CD8-positive, alpha-beta memory T cell (primary cell): ENCODE measurements around the gene IL10RB. TPM values are rescaled to one million over a fixed set of nuclear protein-coding genes. Genes with fewer than 3 reads are reported as not detected.

ENCODE experiments used
- CTCF ChIA-PET: fragments of 350-600 bp; sonication (Branson Sonifier 250); formaldehyde crosslinking; loops from one replicate; lab custom pipeline; 2021; ENCODE audit warnings: antibody characterized with exemption; lab: Charles Lee
- POLR2A ChIA-PET: fragments of 350-600 bp; sonication (Branson Sonifier 250); formaldehyde crosslinking; loops from one replicate; lab custom pipeline; 2021; ENCODE audit warnings: antibody characterized with exemption; lab: Charles Lee
- DNase-seq, 5 donors: peaks; one replicate each; pipeline versions ENCODE4 v3.0.0 to v3.0.0-alpha.2; 2020 to 2022; ENCODE audit warnings: mixed read lengths in 1 of 5
- H3K27ac ChIP-seq: one replicate; pipeline ENCODE4 v1.7.0; 2013; ENCODE audit warnings: low read depth, mild to moderate bottlenecking, low read length, moderate library complexity
- H3K27me3 ChIP-seq: 2 replicates; pipeline ENCODE4 v1.7.0; 2013; ENCODE audit warnings: low read length, mild to moderate bottlenecking; ENCODE audit not compliant: insufficient read depth, poor library complexity, severe bottlenecking
- H3K36me3 ChIP-seq: 2 replicates; pipeline ENCODE4 v1.7.0; 2013; ENCODE audit warnings: mild to moderate bottlenecking, low read length, moderate library complexity; ENCODE audit not compliant: insufficient read depth
- H3K4me1 ChIP-seq: 2 replicates; pipeline ENCODE4 v1.7.0; 2013; ENCODE audit warnings: mild to moderate bottlenecking, low read length, moderate library complexity; ENCODE audit not compliant: insufficient read depth
- H3K4me3 ChIP-seq: 2 replicates; pipeline ENCODE4 v1.7.0; 2013; ENCODE audit warnings: mild to moderate bottlenecking, low read length
- H3K9me3 ChIP-seq: 2 replicates; pipeline ENCODE4 v1.7.0; 2013; ENCODE audit warnings: mild to moderate bottlenecking, low read length
- H3K27ac Mint-ChIP-seq, 8 donors: one replicate each; pipeline ENCODE4 v1.8.0; 2020 to 2021; ENCODE audit warnings: mixed read lengths in 8 of 8, mild to moderate bottlenecking in 6 of 8, inconsistent platforms in 3 of 8, moderate library complexity in 3 of 8
- H3K27me3 Mint-ChIP-seq, 2 donors: one replicate each; pipeline ENCODE4 v1.8.0; 2020 to 2021; ENCODE audit warnings: mixed read lengths in 2 of 2, mild to moderate bottlenecking in 1 of 2, moderate library complexity in 1 of 2
- H3K36me3 Mint-ChIP-seq, 3 donors: one replicate each; pipeline ENCODE4 v1.8.0; 2020 to 2021; ENCODE audit warnings: mixed read lengths in 3 of 3, inconsistent platforms in 1 of 3, mild to moderate bottlenecking in 1 of 3
- H3K4me1 Mint-ChIP-seq, 3 donors: one replicate each; pipeline ENCODE4 v1.8.0; 2020 to 2021; ENCODE audit warnings: mixed read lengths in 3 of 3, inconsistent platforms in 1 of 3, mild to moderate bottlenecking in 1 of 3
- H3K4me3 Mint-ChIP-seq, 7 donors: one replicate each; pipeline ENCODE4 v1.8.0; 2020 to 2021; ENCODE audit warnings: mixed read lengths in 7 of 7, mild to moderate bottlenecking in 6 of 7, moderate library complexity in 4 of 7, inconsistent platforms in 2 of 7
- H3K9me3 Mint-ChIP-seq, 5 donors: one replicate each; pipeline ENCODE4 v1.8.0; 2020 to 2022; ENCODE audit warnings: mixed read lengths in 5 of 5, mild to moderate bottlenecking in 3 of 5, moderate library complexity in 2 of 5, inconsistent platforms in 1 of 5
- polyA plus RNA-seq: library from polyadenylated mRNA; unstranded; fragments of 300-500 nt; fragmentation: Illumina TruSeq; gene quantifications from one replicate; pipeline ENCODE4 v1.2.3, GENCODE V29; 2021
- total RNA-seq, 2 experiments: library from RNA; stranded (reverse); gene quantifications; one replicate each; pipeline ENCODE4 v1.2.3, GENCODE V29; 2021

IL10RB gene
- total and polyA plus RNA-seq, 3 experiments from 2014 or later = 23.4 to 51.4 (median 25.3) TPM

- Histone ChIP-seq H3K27ac (no peak overlapping the region), H3K36me3 (peaks cover 39% of the 10 kb centered on the region), H3K4me1 (peaks cover 28% of the 10 kb centered on the region), H3K4me3 (no peak overlapping the region), H3K9me3 (no peaks in the 10 kb centered on the region), H3K27me3 (no peaks in the 10 kb centered on the region)
- Mint-ChIP-seq H3K4me3 (peak overlapping the region in 1 of 7 donors; percentile 55), H3K36me3 (peaks cover 30 to 79% (median 32%) of the 10 kb centered on the region in 3 donors), H3K27me3 (no peaks in the 10 kb centered on the region), H3K27ac (peak overlapping the region in 6 of 8 donors; percentile 6 to 85 (median 49)), H3K9me3 (peaks cover 0 to 4% (median 0%) of the 10 kb centered on the region in 5 donors), H3K4me1 (peaks cover 45 to 74% (median 73%) of the 10 kb centered on the region in 3 donors)
- no peak for DNase-seq
- ChIA-PET POLR2A (no interaction called here), CTCF (no interaction called here)
Observed at GRCh38 chr21:33258475-33258874, 7.7 kb upstream of the IL10RB start.

- Mint-ChIP-seq H3K4me1 (peaks cover 48 to 81% (median 73%) of the 10 kb centered on the region in 3 donors), H3K27me3 (no peaks in the 10 kb centered on the region), H3K36me3 (peaks cover 30 to 78% (median 31%) of the 10 kb centered on the region in 3 donors), H3K9me3 (peaks cover 0 to 4% (median 0%) of the 10 kb centered on the region in 5 donors), H3K27ac (peak overlapping the region in 7 of 8 donors; percentile 6 to 85 (median 63)), H3K4me3 (peak overlapping the region in 5 of 7 donors; percentile 9 to 72 (median 44))
- Histone ChIP-seq H3K27me3 (no peaks in the 10 kb centered on the region), H3K4me1 (peaks cover 28% of the 10 kb centered on the region), H3K27ac (no peak overlapping the region), H3K4me3 (no peak overlapping the region), H3K36me3 (peaks cover 31% of the 10 kb centered on the region), H3K9me3 (no peaks in the 10 kb centered on the region)
- POLR2A ChIA-PET = no interaction called here
- DNase-seq = no peak
- CTCF ChIA-PET = no interaction called here
Observed at GRCh38 chr21:33259428-33259827, 6.7 kb upstream of the IL10RB start.

- H3K27ac ChIP-seq = no peak overlapping the region
- peaks cover 28% of the 10 kb centered on the region for H3K4me1 ChIP-seq
- Mint-ChIP-seq H3K27ac (peak overlapping the region; percentile 6 to 85 (median 56)), H3K4me3 (peak overlapping the region; percentile 9 to 72 (median 44)), H3K4me1 (peaks cover 45 to 80% (median 70%) of the 10 kb centered on the region in 3 donors), H3K27me3 (no peaks in the 10 kb centered on the region), H3K9me3 (peaks cover 0 to 4% (median 0%) of the 10 kb centered on the region in 5 donors), H3K36me3 (peaks cover 28 to 74% (median 30%) of the 10 kb centered on the region in 3 donors)
- CTCF ChIA-PET = no interaction called here
- DNase-seq = no peak
- no peak overlapping the region for H3K4me3 ChIP-seq
- no peaks in the 10 kb centered on the region for H3K27me3 ChIP-seq
- H3K36me3 ChIP-seq = peaks cover 26% of the 10 kb centered on the region
- no peaks in the 10 kb centered on the region for H3K9me3 ChIP-seq
- POLR2A ChIA-PET = no interaction called here
Observed at GRCh38 chr21:33259995-33260394, 6.2 kb upstream of the IL10RB start.

- H3K27ac Mint-ChIP-seq = peak overlapping the region; percentile 6 to 87 (median 59)
- H3K4me3 ChIP-seq = no peak overlapping the region
- peaks cover 17% of the 10 kb centered on the region for H3K36me3 ChIP-seq
Observed at GRCh38 chr21:33261635-33262034, 4.5 kb upstream of the IL10RB start.

GRCh38 chr21:33262921-33263320 lies 3.2 kb upstream of the IL10RB start:
- no peak overlapping the region for H3K27ac ChIP-seq
- H3K36me3 ChIP-seq = peaks cover 4% of the 10 kb centered on the region
- Mint-ChIP-seq H3K4me3 (peak overlapping the region in 2 of 7 donors; percentile 46 to 52), H3K9me3 (no peaks in the 10 kb centered on the region), H3K27ac (peak overlapping the region in 2 of 8 donors; percentile 42 to 43), H3K27me3 (no peaks in the 10 kb centered on the region), H3K36me3 (peaks cover 11 to 63% (median 12%) of the 10 kb centered on the region in 3 donors), H3K4me1 (peaks cover 57 to 84% (median 71%) of the 10 kb centered on the region in 3 donors)
- H3K27me3 ChIP-seq = no peaks in the 10 kb centered on the region
- peaks cover 46% of the 10 kb centered on the region for H3K4me1 ChIP-seq
- ChIA-PET CTCF (no interaction called here), POLR2A (interaction anchor here (0.5 kb wide), 1 partner anchor 30 kb away, joined by 5 read pairs; no protein-coding TSS in a partner anchor)
- H3K4me3 ChIP-seq = no peak overlapping the region
- DNase-seq = no peak
- H3K9me3 ChIP-seq = no peaks in the 10 kb centered on the region

More at GRCh38 chr21:33261635-33262034, 4.5 kb upstream of the IL10RB start:
- H3K4me3 Mint-ChIP-seq = peak overlapping the region in 5 of 7 donors; percentile 19 to 69 (median 33)
- peak in 1 of 5 donors; percentile 24 for DNase-seq
- H3K36me3 Mint-ChIP-seq = peaks cover 19 to 68% (median 24%) of the 10 kb centered on the region in 3 donors
- peaks cover 46 to 81% (median 68%) of the 10 kb centered on the region in 3 donors for H3K4me1 Mint-ChIP-seq
- POLR2A ChIA-PET = interaction anchor here (0.7 to 1.8 kb wide), 3 partner anchors 10 to 63 kb away, joined by 3 to 6 read pairs (median 4); partner anchors contain the start of gene IFNAR1
- CTCF ChIA-PET = interaction anchor here (1.2 kb wide), 1 partner anchor 62 kb away, joined by 4 read pairs; no protein-coding TSS in a partner anchor
- no peaks in the 10 kb centered on the region for H3K27me3 ChIP-seq
- H3K9me3 ChIP-seq = no peaks in the 10 kb centered on the region
- H3K4me1 ChIP-seq = peaks cover 35% of the 10 kb centered on the region
- H3K9me3 Mint-ChIP-seq = peaks cover 0 to 4% (median 0%) of the 10 kb centered on the region in 5 donors
- H3K27me3 Mint-ChIP-seq = no peaks in the 10 kb centered on the region
- H3K27ac ChIP-seq = no peak overlapping the region

- H3K27ac ChIP-seq = no peak overlapping the region
- H3K36me3 Mint-ChIP-seq = peaks cover 0 to 63% (median 7%) of the 10 kb centered on the region in 3 donors
- POLR2A ChIA-PET = no interaction called here
Observed at GRCh38 chr21:33264561-33264960, 1.6 kb upstream of the IL10RB start.

GRCh38 chr21:33265664-33266049 lies 510 bp upstream of the IL10RB start:
- no peaks in the 10 kb centered on the region for H3K36me3 ChIP-seq
- H3K27me3 ChIP-seq = no peaks in the 10 kb centered on the region
- Mint-ChIP-seq H3K4me3 (peak overlapping the region; percentile 87 to 99 (median 93)), H3K36me3 (peaks cover 0 to 64% (median 12%) of the 10 kb centered on the region in 3 donors), H3K27ac (peak overlapping the region; percentile 15 to 93 (median 86)), H3K27me3 (no peaks in the 10 kb centered on the region), H3K4me1 (peaks cover 58 to 82% (median 70%) of the 10 kb centered on the region in 3 donors), H3K9me3 (no peaks in the 10 kb centered on the region)
- no peaks in the 10 kb centered on the region for H3K9me3 ChIP-seq
- peak overlapping the region; percentile 50 for H3K4me3 ChIP-seq
- ChIA-PET CTCF (interaction anchor here (0.7 to 1.6 kb wide), 5 partner anchors 34 to 94 kb away, joined by 3 to 5 read pairs (median 3); no protein-coding TSS in a partner anchor), POLR2A (interaction anchor here (0.5 to 1.9 kb wide), 7 partner anchors 13 to 80 kb away, joined by 3 to 7 read pairs (median 4); partner anchors contain the start of gene IFNAR1)
- peak overlapping the region; percentile 25 for H3K27ac ChIP-seq
- H3K4me1 ChIP-seq = peaks cover 49% of the 10 kb centered on the region
- DNase-seq = peak in 1 of 5 donors; percentile 8

More at GRCh38 chr21:33264561-33264960, 1.6 kb upstream of the IL10RB start:
- Mint-ChIP-seq H3K9me3 (no peaks in the 10 kb centered on the region), H3K27me3 (no peaks in the 10 kb centered on the region), H3K4me1 (peaks cover 62 to 87% (median 73%) of the 10 kb centered on the region in 3 donors), H3K4me3 (peak overlapping the region in 2 of 7 donors; percentile 24 to 44), H3K27ac (no peak overlapping the region)
- no peaks in the 10 kb centered on the region for H3K27me3 ChIP-seq
- no peak for DNase-seq
- H3K4me3 ChIP-seq = no peak overlapping the region
- CTCF ChIA-PET = no interaction called here
- H3K36me3 ChIP-seq = no peaks in the 10 kb centered on the region
- H3K9me3 ChIP-seq = no peaks in the 10 kb centered on the region
- H3K4me1 ChIP-seq = peaks cover 59% of the 10 kb centered on the region

- CTCF ChIA-PET = interaction anchor here (1.3 to 2.5 kb wide), 6 partner anchors 35 to 178 kb away, joined by 3 to 7 read pairs (median 4); no protein-coding TSS in a partner anchor
- H3K27me3 Mint-ChIP-seq = no peaks in the 10 kb centered on the region
- peak in 4 of 5 donors; percentile 27 to 61 (median 34) for DNase-seq
- Histone ChIP-seq H3K36me3 (no peaks in the 10 kb centered on the region), H3K27ac (peak overlapping the region; percentile 67), H3K9me3 (no peaks in the 10 kb centered on the region), H3K4me3 (peak overlapping the region; percentile 76), H3K4me1 (peaks cover 40% of the 10 kb centered on the region), H3K27me3 (no peaks in the 10 kb centered on the region)
- H3K27ac Mint-ChIP-seq = peak overlapping the region; percentile 80 to 98 (median 93)
- H3K36me3 Mint-ChIP-seq = peaks cover 0 to 72% (median 16%) of the 10 kb centered on the region in 3 donors
- peaks cover 57 to 77% (median 71%) of the 10 kb centered on the region in 3 donors for H3K4me1 Mint-ChIP-seq
- POLR2A ChIA-PET = interaction anchor here (0.6 to 1.9 kb wide), 5 partner anchors 28 to 214 kb away, joined by 3 to 7 read pairs (median 6); partner anchors contain the start of genes IFNAR1 and IFNAR2
- peak overlapping the region; percentile 95 to 99 (median 98) for H3K4me3 Mint-ChIP-seq
- H3K9me3 Mint-ChIP-seq = no peaks in the 10 kb centered on the region
Observed at GRCh38 chr21:33266789-33267135, 595 bp downstream of the IL10RB start.
